Activated naive CD8-positive, alpha-beta T cell treated with anti-CD3 and anti-CD28 coated beads for 36 hours (primary cell): ENCODE results near the gene AATF. TPM values are rescaled to one million over a fixed set of nuclear protein-coding genes. Genes with fewer than 3 reads are reported as not detected.

Source experiments
- DNase-seq: peaks from one replicate; pipeline ENCODE4 v3.0.0; 2021
- H3K27ac Mint-ChIP-seq: one replicate; pipeline ENCODE4 v1.8.0; 2022; ENCODE audit warnings: mild to moderate bottlenecking, moderate library complexity, mixed read lengths
- H3K27me3 Mint-ChIP-seq: one replicate; pipeline ENCODE4 v1.8.0; 2022; ENCODE audit warnings: mild to moderate bottlenecking, mixed read lengths
- H3K36me3 Mint-ChIP-seq: one replicate; pipeline ENCODE4 v1.8.0; 2021; ENCODE audit warnings: mild to moderate bottlenecking, mixed read lengths
- H3K4me1 Mint-ChIP-seq: one replicate; pipeline ENCODE4 v1.8.0; 2021; ENCODE audit warnings: mixed read lengths
- H3K4me3 Mint-ChIP-seq: one replicate; pipeline ENCODE4 v1.8.0; 2022; ENCODE audit warnings: mild to moderate bottlenecking, moderate library complexity, mixed read lengths
- H3K9me3 Mint-ChIP-seq: one replicate; pipeline ENCODE4 v1.8.0; 2022; ENCODE audit warnings: mixed read lengths
- total RNA-seq, 2 experiments: library from RNA; stranded (reverse); gene quantifications; one replicate each; pipeline ENCODE4 v1.2.3, GENCODE V29; 2021

Gene AATF
- total RNA-seq, 2 experiments from 2014 or later, result 116 to 117 TPM

- Mint-ChIP-seq H3K4me1 (peaks cover 35% of the 10 kb centered on the region), H3K4me3 (no peak overlapping the region), H3K27ac (no peak overlapping the region)
These were observed 28.8 kb downstream of the AATF start for GRCh38 chr17:36977568-36977967.

DNA sequence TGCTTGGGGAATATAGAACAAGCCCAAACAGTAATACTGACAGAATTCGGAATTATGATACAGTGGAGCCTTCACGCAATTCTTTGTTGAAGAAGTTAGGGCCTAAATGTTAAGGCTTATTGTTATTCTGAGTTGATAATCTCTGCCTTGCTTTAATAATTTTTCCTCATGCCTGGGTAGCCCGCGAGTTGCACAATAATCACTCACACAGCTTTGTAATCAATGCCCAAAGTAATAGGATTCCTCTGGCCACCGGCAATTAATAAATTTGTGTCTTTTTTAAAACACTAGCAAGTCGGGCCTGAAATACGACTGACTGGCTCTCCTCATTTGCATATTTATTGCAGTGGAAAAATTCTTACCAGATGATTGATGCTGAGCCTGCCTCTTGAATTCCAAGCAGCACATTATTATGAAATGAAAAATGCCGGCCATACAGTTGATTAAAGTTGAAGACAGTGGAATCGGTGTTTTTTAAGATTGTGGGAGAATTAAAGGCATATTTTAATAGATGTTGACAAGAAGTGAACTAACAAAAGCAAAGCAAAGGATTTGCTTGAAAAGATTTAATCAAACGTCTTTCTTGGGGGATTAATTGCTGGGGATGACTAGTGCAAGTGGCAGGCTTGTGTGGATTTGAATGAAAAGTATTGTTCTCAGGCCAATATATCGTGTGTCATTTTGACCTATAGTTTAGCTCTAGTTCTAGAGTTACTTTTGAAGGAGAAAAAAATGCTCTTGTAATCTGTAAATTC is 30.2 kb downstream of the AATF start:
- no peak overlapping the region for H3K4me3 Mint-ChIP-seq

More at GRCh38 chr17:36977568-36977967, 28.8 kb downstream of the AATF start:
- Mint-ChIP-seq H3K9me3 (no peaks in the 10 kb centered on the region), H3K27me3 (no peaks in the 10 kb centered on the region), H3K36me3 (peaks cover 19% of the 10 kb centered on the region)
- DNase-seq, result no peak

GRCh38 chr17:36979565-36979941 is 30.8 kb downstream of the AATF start:
- peaks cover 25% of the 10 kb centered on the region for H3K36me3 Mint-ChIP-seq
- H3K27ac Mint-ChIP-seq, result no peak overlapping the region
- H3K4me3 Mint-ChIP-seq, result no peak overlapping the region

More for the DNA sequence above, 30.2 kb downstream of the AATF start:
- peaks cover 27% of the 10 kb centered on the region for H3K4me1 Mint-ChIP-seq
- no peak for DNase-seq
- H3K27ac Mint-ChIP-seq, result no peak overlapping the region
- no peaks in the 10 kb centered on the region for H3K9me3 Mint-ChIP-seq
- H3K36me3 Mint-ChIP-seq, result peaks cover 21% of the 10 kb centered on the region
- H3K27me3 Mint-ChIP-seq, result no peaks in the 10 kb centered on the region

DNA sequence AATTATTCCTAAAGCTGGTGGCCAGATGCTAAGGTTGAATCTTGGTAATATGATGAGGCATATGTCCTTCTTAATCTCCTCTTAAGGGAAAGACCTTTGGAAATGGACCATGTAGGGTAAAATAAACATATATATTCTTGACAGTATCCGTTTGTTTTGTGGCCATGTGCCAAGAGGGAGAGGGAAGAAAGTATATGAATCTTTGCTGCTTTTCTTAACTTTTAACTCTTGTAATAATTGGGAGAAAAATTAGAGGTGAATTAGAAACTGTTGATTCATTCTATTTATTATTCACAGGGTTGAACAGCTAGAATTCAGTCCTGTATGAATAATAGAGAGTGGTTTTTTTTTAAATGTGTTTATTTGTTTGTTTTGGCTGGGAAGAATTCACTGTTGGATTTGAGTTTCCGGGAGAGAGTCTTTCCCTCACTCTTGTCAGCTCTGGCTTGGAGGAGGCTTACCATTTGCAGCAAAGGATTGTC is 31.6 kb downstream of the AATF start:
- Mint-ChIP-seq H3K9me3 (no peaks in the 10 kb centered on the region), H3K27me3 (no peaks in the 10 kb centered on the region), H3K4me1 (peaks cover 24% of the 10 kb centered on the region), H3K4me3 (no peak overlapping the region), H3K36me3 (peaks cover 25% of the 10 kb centered on the region), H3K27ac (no peak overlapping the region)
- no peak for DNase-seq

More at GRCh38 chr17:36979565-36979941, 30.8 kb downstream of the AATF start:
- Mint-ChIP-seq H3K27me3 (no peaks in the 10 kb centered on the region), H3K4me1 (peaks cover 27% of the 10 kb centered on the region), H3K9me3 (no peaks in the 10 kb centered on the region)
- DNase-seq, result no peak

GRCh38 chr17:36983618-36984017 is 34.9 kb downstream of the AATF start:
- H3K27ac Mint-ChIP-seq, result no peak overlapping the region
- peaks cover 10% of the 10 kb centered on the region for H3K4me1 Mint-ChIP-seq
- peaks cover 29% of the 10 kb centered on the region for H3K36me3 Mint-ChIP-seq
- no peak overlapping the region for H3K4me3 Mint-ChIP-seq
- no peak for DNase-seq
- H3K27me3 Mint-ChIP-seq, result no peaks in the 10 kb centered on the region
- no peaks in the 10 kb centered on the region for H3K9me3 Mint-ChIP-seq

DNA sequence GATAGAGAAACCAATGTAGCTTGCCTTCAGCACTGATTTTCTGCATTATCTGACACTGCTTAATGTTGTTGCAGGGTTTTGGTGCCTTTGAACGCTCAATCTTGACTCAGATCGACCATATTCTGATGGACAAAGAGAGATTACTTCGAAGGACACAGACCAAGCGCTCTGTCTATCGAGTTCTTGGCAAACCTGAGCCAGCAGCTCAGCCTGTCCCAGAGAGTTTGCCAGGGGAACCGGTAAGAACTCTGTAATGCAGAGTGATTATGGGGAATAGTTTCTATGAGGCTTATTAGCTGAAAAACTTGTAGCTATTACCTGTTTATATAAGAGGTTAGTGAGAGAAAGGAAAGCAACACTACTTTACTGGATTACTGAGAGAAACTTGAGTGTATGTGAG is 40.4 kb downstream of the AATF start:
- Mint-ChIP-seq H3K9me3 (no peaks in the 10 kb centered on the region), H3K4me1 (peaks cover 2% of the 10 kb centered on the region), H3K27ac (no peak overlapping the region), H3K36me3 (peaks cover 25% of the 10 kb centered on the region), H3K4me3 (no peak overlapping the region), H3K27me3 (no peaks in the 10 kb centered on the region)
- DNase-seq, result no peak

DNA sequence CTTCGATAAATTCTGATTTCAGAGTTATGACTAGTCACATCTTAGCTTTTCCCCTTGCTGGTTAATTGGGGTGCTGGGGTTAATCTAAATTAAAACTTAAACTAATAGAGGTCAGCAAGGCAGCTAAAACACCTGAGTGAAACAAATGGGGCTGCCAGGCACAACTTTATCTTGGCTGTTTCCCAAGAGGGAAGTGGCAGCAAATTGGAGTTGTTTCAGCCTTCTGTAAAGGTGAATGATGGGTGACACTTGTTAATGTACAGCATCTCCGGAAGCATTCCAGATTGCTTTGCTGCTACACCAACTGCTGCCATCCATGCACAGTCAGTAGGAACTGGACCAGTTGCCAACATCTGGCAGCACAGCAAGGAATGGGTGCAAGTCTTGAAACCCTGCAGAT is 43.9 kb downstream of the AATF start:
- Mint-ChIP-seq H3K27me3 (no peaks in the 10 kb centered on the region), H3K4me3 (no peak overlapping the region), H3K27ac (no peak overlapping the region), H3K4me1 (peaks cover 2% of the 10 kb centered on the region), H3K36me3 (peaks cover 50% of the 10 kb centered on the region), H3K9me3 (no peaks in the 10 kb centered on the region)
- no peak for DNase-seq

DNA sequence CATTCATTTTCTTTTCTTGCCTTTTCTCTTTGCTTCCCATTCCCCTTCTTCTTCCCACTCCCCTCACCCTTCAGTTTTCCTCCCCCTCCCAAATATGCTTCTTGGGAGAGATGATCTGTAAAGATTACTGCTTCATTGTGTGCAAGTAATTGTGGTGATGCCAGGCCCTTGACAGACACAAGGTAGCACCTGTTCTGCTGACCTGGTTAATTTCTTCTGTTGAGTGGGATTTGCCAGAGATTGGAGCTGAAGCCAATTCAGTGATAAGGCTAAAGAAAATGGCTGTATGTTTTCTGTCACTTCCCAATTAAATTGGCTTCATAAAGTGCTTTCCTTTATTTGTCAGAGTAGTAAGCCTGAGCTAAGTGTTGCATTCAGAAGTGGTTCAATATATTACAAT is 44.5 kb downstream of the AATF start:
- H3K36me3 Mint-ChIP-seq, result peaks cover 52% of the 10 kb centered on the region
- H3K4me1 Mint-ChIP-seq, result peaks cover 2% of the 10 kb centered on the region
- no peaks in the 10 kb centered on the region for H3K27me3 Mint-ChIP-seq
- H3K27ac Mint-ChIP-seq, result no peak overlapping the region
- DNase-seq, result no peak
- no peaks in the 10 kb centered on the region for H3K9me3 Mint-ChIP-seq
- no peak overlapping the region for H3K4me3 Mint-ChIP-seq

DNA sequence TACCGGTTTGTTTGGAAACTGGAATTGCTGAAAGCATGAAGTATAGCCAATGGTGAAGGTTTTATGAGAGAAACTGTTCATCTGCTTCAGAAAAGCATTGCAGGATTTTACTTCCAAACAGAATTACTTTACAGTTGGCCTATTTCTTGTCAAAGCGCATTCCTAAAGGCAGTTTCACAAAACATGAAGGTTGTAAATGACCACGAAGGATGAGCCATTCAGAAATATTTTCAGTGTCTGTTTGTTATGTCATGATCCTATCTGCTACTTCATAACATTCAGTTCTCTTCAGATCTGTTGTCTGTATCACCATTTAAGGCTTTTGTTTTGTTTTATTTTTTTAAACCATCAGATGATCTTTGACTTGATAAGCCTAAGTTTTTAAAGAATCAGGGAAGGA is 45.7 kb downstream of the AATF start:
- no peak overlapping the region for H3K27ac Mint-ChIP-seq
- peaks cover 3% of the 10 kb centered on the region for H3K4me1 Mint-ChIP-seq
- H3K9me3 Mint-ChIP-seq, result no peaks in the 10 kb centered on the region
- H3K4me3 Mint-ChIP-seq, result no peak overlapping the region
- DNase-seq, result no peak
- peaks cover 51% of the 10 kb centered on the region for H3K36me3 Mint-ChIP-seq
- no peaks in the 10 kb centered on the region for H3K27me3 Mint-ChIP-seq

GRCh38 chr17:36999471-36999870 is 50.7 kb downstream of the AATF start:
- DNase-seq, result no peak
- Mint-ChIP-seq H3K4me3 (no peak overlapping the region), H3K36me3 (peaks cover 71% of the 10 kb centered on the region), H3K9me3 (peaks cover 12% of the 10 kb centered on the region), H3K27ac (no peak overlapping the region), H3K27me3 (no peaks in the 10 kb centered on the region), H3K4me1 (peaks cover 8% of the 10 kb centered on the region)

DNA sequence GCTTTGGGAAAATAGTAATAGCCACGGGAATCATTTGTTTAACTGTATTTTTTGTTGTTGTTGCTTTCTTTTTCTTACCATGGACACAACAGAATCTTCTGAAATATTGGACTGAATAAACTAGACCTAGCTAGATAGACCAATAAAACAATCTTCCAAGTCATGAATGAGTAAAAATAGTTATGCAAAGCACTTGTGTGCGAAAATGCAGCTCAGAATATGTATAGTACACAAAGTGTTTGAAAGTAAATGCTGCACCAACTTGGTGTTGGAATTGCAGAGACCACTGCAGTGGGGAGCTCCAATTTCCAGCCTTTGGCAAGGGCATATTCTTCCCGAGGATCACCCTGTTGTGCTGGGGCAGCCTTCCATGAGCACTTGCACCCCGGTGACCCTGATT is 68.0 kb downstream of the AATF start:
- Mint-ChIP-seq H3K4me1 (peaks cover 3% of the 10 kb centered on the region), H3K36me3 (peaks cover 7% of the 10 kb centered on the region), H3K4me3 (no peak overlapping the region), H3K27me3 (no peaks in the 10 kb centered on the region), H3K27ac (no peak overlapping the region), H3K9me3 (no peaks in the 10 kb centered on the region)
- DNase-seq, result no peak

DNA sequence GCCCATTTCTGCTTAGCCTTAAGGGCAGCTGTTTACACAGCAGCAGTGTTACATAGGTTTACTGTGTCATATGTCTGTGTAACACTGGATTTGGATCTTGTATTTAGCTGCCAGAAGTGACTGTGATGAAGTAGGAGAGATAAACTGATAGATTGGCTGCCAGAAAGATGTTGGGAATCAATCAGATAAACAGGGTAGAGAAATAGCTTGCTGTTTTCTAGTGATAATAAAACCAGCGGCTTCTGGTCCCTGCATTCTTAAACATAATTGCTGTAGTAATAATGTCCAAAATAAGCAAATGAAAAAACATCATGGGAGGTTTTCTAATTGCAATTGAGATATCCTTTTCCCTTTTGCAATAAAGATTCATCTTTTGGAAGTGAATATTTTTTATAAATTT is 68.7 kb downstream of the AATF start:
- Mint-ChIP-seq H3K36me3 (peaks cover 7% of the 10 kb centered on the region), H3K9me3 (no peaks in the 10 kb centered on the region), H3K4me1 (peaks cover 3% of the 10 kb centered on the region), H3K27me3 (no peaks in the 10 kb centered on the region), H3K27ac (no peak overlapping the region), H3K4me3 (no peak overlapping the region)
- DNase-seq, result no peak

DNA sequence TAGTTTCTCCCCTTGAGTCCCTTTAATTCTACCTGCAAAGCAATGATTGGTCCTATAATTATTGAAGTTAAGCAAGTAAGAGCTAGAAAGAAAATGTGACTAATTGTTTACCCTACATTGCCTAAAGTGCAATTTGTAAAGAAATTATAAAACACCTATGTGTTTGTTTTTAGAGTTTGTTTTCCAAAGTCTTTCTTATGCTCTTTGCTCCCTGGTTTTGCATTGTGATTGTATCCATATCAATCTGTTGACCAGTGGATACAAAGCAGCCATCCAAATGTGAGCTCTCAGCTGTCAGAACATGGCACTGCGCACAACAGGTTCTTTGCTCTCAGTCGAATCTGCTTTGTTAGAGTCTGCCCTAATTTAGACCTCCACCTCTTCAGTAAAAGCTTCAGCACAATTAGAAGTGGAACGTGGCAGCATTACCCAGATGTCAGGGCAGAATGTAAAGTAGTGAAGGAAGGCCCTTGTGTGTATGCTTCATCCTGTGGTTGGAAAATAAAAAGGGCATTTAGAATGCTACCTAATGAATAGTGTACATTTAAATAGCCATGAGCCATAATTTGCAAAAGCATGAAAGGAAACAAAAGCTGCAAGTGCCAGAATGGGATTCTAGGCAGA is 70.5 kb downstream of the AATF start:
- H3K4me1 Mint-ChIP-seq, result peaks cover 8% of the 10 kb centered on the region
- no peak overlapping the region for H3K4me3 Mint-ChIP-seq
- peaks cover 18% of the 10 kb centered on the region for H3K36me3 Mint-ChIP-seq
- no peak for DNase-seq
- H3K9me3 Mint-ChIP-seq, result no peaks in the 10 kb centered on the region
- H3K27ac Mint-ChIP-seq, result no peak overlapping the region
- H3K27me3 Mint-ChIP-seq, result no peaks in the 10 kb centered on the region

GRCh38 chr17:37019741-37020129 is 71.0 kb downstream of the AATF start:
- Mint-ChIP-seq H3K9me3 (no peaks in the 10 kb centered on the region), H3K36me3 (peaks cover 21% of the 10 kb centered on the region), H3K4me3 (no peak overlapping the region), H3K27me3 (no peaks in the 10 kb centered on the region), H3K27ac (no peak overlapping the region), H3K4me1 (peaks cover 10% of the 10 kb centered on the region)
- no peak for DNase-seq

DNA sequence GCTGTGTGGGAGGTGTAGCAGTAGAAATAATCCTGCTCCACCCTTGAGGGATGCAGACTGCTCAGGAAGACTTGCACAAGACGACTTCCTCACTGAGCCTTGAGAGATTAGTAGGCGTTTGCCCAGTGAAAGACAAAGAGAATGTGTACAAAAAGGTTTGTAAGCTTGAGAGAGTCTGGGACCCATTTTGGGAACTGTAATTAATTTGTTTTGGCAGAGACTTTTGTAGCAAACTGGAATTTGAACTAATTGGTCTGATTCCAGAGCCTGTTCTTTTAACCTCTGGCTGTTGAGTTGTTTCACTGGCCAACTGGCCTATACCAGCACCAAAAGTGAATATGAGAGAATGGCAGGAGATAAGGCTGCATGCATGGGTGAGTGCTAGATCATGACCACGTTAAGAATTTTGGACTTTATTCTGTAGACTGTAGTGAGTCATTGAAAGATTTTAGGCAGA is 75.5 kb downstream of the AATF start:
- no peaks in the 10 kb centered on the region for H3K9me3 Mint-ChIP-seq
- DNase-seq, result no peak
- peaks cover 22% of the 10 kb centered on the region for H3K36me3 Mint-ChIP-seq
- H3K27me3 Mint-ChIP-seq, result no peaks in the 10 kb centered on the region
- H3K27ac Mint-ChIP-seq, result no peak overlapping the region
- H3K4me3 Mint-ChIP-seq, result no peak overlapping the region
- peaks cover 28% of the 10 kb centered on the region for H3K4me1 Mint-ChIP-seq

GRCh38 chr17:37025238-37025637 is 76.5 kb downstream of the AATF start:
- Mint-ChIP-seq H3K27me3 (no peaks in the 10 kb centered on the region), H3K9me3 (no peaks in the 10 kb centered on the region), H3K4me1 (peaks cover 28% of the 10 kb centered on the region), H3K36me3 (peaks cover 22% of the 10 kb centered on the region), H3K27ac (peak overlapping the region; percentile 43), H3K4me3 (peak overlapping the region; percentile 11)
- no peak for DNase-seq
